ENCODE measurements around the gene PDXP. TPM values are rescaled to one million over a fixed set of nuclear protein-coding genes. Genes with fewer than 3 reads are reported as not detected.

Gene PDXP
- total and polyA plus RNA-seq, 2 experiments from 2014 or later: 15.0 to 55.6 TPM

DNA sequence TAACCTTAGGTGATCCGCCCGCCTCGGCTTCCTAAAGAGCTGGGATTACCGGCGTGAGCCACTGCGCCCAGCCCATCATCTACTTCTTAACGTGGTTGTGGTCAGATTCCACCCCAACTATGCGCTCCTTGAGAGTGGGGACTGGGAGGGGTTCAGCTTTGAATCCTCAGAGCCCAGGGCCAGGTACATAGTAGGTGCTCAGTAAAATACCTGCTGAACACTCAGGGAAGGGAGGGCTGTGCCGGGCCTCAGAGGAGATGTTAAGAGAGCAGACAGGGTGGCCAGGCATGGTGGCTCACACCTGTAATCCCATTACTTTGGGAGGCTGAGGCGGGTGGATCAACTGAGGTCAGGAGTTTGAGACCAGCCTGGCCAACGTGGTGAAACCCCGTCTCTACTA, 15.7 kb downstream of the PDXP start:
- H3K36me3 Mint-ChIP-seq (ENCODE audit: low read depth): 0 out of 3 replicates have a peak, but pooled peaks cover 3% of the 10 kb centered on the region
- no peaks in the 10 kb centered on the region for H3K9me3 Mint-ChIP-seq
- no peak overlapping the region for H3K4me3 Mint-ChIP-seq
- TF ChIP-seq ZNF331 (CRISPR knock-in tag; IDR thresholded peaks at IDR 0.05; ENCODE audit: low read depth) (no peak), JUNB (IDR thresholded peaks at IDR 0.05; ENCODE audit: unreplicated experiment) (no peak), EZH2 (IDR thresholded peaks at IDR 0.05; ENCODE audit: low read depth, unreplicated experiment) (no peak), EZH2phosphoT487 (IDR thresholded peaks at IDR 0.05; ENCODE audit: unreplicated experiment) (no peak), ZNF114 (CRISPR knock-in tag; IDR thresholded peaks at IDR 0.05) (no peak), POLR2AphosphoS5 (IDR thresholded peaks at IDR 0.05; ENCODE audit: low read depth) (no peak), STAT1 (IDR thresholded peaks at IDR 0.05; ENCODE audit: unreplicated experiment) (no peak), CREB1 (CRISPR knock-in tag; IDR thresholded peaks at IDR 0.05; ENCODE audit: low read depth) (no peak)
- TF ChIP-seq, protein P1, sequence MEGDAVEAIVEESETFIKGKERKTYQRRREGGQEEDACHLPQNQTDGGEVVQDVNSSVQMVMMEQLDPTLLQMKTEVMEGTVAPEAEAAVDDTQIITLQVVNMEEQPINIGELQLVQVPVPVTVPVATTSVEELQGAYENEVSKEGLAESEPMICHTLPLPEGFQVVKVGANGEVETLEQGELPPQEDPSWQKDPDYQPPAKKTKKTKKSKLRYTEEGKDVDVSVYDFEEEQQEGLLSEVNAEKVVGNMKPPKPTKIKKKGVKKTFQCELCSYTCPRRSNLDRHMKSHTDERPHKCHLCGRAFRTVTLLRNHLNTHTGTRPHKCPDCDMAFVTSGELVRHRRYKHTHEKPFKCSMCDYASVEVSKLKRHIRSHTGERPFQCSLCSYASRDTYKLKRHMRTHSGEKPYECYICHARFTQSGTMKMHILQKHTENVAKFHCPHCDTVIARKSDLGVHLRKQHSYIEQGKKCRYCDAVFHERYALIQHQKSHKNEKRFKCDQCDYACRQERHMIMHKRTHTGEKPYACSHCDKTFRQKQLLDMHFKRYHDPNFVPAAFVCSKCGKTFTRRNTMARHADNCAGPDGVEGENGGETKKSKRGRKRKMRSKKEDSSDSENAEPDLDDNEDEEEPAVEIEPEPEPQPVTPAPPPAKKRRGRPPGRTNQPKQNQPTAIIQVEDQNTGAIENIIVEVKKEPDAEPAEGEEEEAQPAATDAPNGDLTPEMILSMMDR (conservative IDR thresholded peaks at IDR 0.05; ENCODE audit: low read depth in 2 of 2): no peak
- TF ChIP-seq, protein P2, sequence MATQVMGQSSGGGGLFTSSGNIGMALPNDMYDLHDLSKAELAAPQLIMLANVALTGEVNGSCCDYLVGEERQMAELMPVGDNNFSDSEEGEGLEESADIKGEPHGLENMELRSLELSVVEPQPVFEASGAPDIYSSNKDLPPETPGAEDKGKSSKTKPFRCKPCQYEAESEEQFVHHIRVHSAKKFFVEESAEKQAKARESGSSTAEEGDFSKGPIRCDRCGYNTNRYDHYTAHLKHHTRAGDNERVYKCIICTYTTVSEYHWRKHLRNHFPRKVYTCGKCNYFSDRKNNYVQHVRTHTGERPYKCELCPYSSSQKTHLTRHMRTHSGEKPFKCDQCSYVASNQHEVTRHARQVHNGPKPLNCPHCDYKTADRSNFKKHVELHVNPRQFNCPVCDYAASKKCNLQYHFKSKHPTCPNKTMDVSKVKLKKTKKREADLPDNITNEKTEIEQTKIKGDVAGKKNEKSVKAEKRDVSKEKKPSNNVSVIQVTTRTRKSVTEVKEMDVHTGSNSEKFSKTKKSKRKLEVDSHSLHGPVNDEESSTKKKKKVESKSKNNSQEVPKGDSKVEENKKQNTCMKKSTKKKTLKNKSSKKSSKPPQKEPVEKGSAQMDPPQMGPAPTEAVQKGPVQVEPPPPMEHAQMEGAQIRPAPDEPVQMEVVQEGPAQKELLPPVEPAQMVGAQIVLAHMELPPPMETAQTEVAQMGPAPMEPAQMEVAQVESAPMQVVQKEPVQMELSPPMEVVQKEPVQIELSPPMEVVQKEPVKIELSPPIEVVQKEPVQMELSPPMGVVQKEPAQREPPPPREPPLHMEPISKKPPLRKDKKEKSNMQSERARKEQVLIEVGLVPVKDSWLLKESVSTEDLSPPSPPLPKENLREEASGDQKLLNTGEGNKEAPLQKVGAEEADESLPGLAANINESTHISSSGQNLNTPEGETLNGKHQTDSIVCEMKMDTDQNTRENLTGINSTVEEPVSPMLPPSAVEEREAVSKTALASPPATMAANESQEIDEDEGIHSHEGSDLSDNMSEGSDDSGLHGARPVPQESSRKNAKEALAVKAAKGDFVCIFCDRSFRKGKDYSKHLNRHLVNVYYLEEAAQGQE (IDR thresholded peaks at IDR 0.05; ENCODE audit: unreplicated experiment): no peak
- TF ChIP-seq, protein P3, sequence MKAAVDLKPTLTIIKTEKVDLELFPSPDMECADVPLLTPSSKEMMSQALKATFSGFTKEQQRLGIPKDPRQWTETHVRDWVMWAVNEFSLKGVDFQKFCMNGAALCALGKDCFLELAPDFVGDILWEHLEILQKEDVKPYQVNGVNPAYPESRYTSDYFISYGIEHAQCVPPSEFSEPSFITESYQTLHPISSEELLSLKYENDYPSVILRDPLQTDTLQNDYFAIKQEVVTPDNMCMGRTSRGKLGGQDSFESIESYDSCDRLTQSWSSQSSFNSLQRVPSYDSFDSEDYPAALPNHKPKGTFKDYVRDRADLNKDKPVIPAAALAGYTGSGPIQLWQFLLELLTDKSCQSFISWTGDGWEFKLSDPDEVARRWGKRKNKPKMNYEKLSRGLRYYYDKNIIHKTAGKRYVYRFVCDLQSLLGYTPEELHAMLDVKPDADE (IDR thresholded peaks at IDR 0.05): no peak
- Histone ChIP-seq H4K20me1 (replicated peaks; ENCODE audit: insufficient read depth) (no peaks in the 10 kb centered on the region), H3K4me3 (no peak overlapping the region), H3K27ac (ENCODE audit: low read depth) (no peak overlapping the region), H2AFZ (no peak overlapping the region), H3K4me2 (no peak overlapping the region), H3K36me3 (ENCODE audit: insufficient read depth) (no peaks in the 10 kb centered on the region), H3K9me2 (ENCODE audit: insufficient read depth) (no peaks in the 10 kb centered on the region), H3K4me1 (ENCODE audit: insufficient read depth) (peaks cover 11% of the 10 kb centered on the region; the same call in 1 of the 2 replicates), H3F3A (replicated peaks; ENCODE audit: low read depth) (peaks cover 22% of the 10 kb centered on the region; the same call in 1 of the 2 replicates), H3K79me2 (replicated peaks; ENCODE audit: insufficient read depth) (no peaks in the 10 kb centered on the region), H3K27me3 (ENCODE audit: insufficient read depth) (no peaks in the 10 kb centered on the region)
- ATAC-seq (no peak), DNase-seq (ENCODE audit: low spot score) (no peak)
- peaks cover 17% of the 10 kb centered on the region for H3K4me1 Mint-ChIP-seq
- H3K27me3 Mint-ChIP-seq (ENCODE audit: insufficient read depth, low read depth, poor library complexity): peaks cover 12% of the 10 kb centered on the region
- no peak overlapping the region for H3K27ac Mint-ChIP-seq

Data from GM23338 (cell line).